H9 (cell line): Measurements from ENCODE around the gene STX8. TPM values are rescaled to one million over a fixed set of nuclear protein-coding genes. Genes with fewer than 3 reads are reported as not detected.

Experiments used
- DNase-seq: peaks from one replicate; pipeline ENCODE4 v3.0.0-alpha.2; 2017
- H2AFZ ChIP-seq: one replicate; pipeline ENCODE4 v1.6.1; 2013; ENCODE audit warnings: mild to moderate bottlenecking, low read length, control low read depth, moderate library complexity
- H2AK5ac ChIP-seq: 2 replicates; pipeline ENCODE4 v1.6.1; 2013; ENCODE audit warnings: low read length, control low read depth, mixed read lengths; ENCODE audit not compliant: insufficient read length
- H2BK120ac ChIP-seq: one replicate; pipeline ENCODE4 v1.6.1; 2013; ENCODE audit warnings: low read depth, mild to moderate bottlenecking, low read length, control low read depth, inconsistent platforms; ENCODE audit not compliant: poor library complexity, severe bottlenecking
- H2BK12ac ChIP-seq: 2 replicates; pipeline ENCODE4 v1.6.1; 2013; ENCODE audit warnings: low read length, control low read depth, mixed read lengths, low read depth; ENCODE audit not compliant: insufficient read length
- H2BK15ac ChIP-seq: 2 replicates; pipeline ENCODE4 v1.6.1; 2013; ENCODE audit warnings: low read depth, low read length, control low read depth
- H2BK20ac ChIP-seq: one replicate; pipeline ENCODE4 v1.6.1; 2013; ENCODE audit warnings: low read depth, mild to moderate bottlenecking, low read length, control low read depth, inconsistent platforms; ENCODE audit not compliant: poor library complexity, severe bottlenecking
- H2BK5ac ChIP-seq: 2 replicates; pipeline ENCODE4 v1.6.1; 2013; ENCODE audit warnings: low read length, control low read depth, mixed read lengths; ENCODE audit not compliant: insufficient read length
- H3K14ac ChIP-seq: 2 replicates; pipeline ENCODE4 v1.6.1; 2013; ENCODE audit warnings: low read length, control low read depth; ENCODE audit not compliant: insufficient read depth
- H3K18ac ChIP-seq: 2 replicates; pipeline ENCODE4 v1.6.1; 2013; ENCODE audit warnings: low read depth, mild to moderate bottlenecking, mixed read lengths, low read length, control low read depth; ENCODE audit not compliant: insufficient read length
- H3K23ac ChIP-seq: 2 replicates; pipeline ENCODE4 v1.6.1; 2013; ENCODE audit warnings: low read length, control low read depth, mixed read lengths, low read depth; ENCODE audit not compliant: insufficient read length
- H3K23me2 ChIP-seq: 2 replicates; pipeline ENCODE4 v1.6.1; 2013; ENCODE audit warnings: low read depth, mild to moderate bottlenecking, mixed read lengths, low read length, control low read depth; ENCODE audit not compliant: insufficient read length, poor library complexity, severe bottlenecking
- H3K27ac ChIP-seq: 2 replicates; pipeline ENCODE4 v1.5.1; 2013; ENCODE audit warnings: low read length, control low read depth, mixed read lengths, low read depth; ENCODE audit not compliant: insufficient read length
- H3K27me3 ChIP-seq: 2 replicates; pipeline ENCODE4 v1.6.1; 2013; ENCODE audit warnings: low read length, control low read depth, inconsistent platforms; ENCODE audit not compliant: insufficient read depth
- H3K4ac ChIP-seq: 2 replicates; pipeline ENCODE4 v1.6.1; 2013; ENCODE audit warnings: low read depth, mild to moderate bottlenecking, control low read depth, inconsistent platforms, low read length, moderate library complexity
- H3K4me1 ChIP-seq: 2 replicates; pipeline ENCODE4 v1.6.1; 2013; ENCODE audit warnings: low read length, control low read depth, inconsistent platforms; ENCODE audit not compliant: insufficient read depth
- H3K4me2 ChIP-seq: 2 replicates; pipeline ENCODE4 v1.6.1; 2013; ENCODE audit warnings: low read length, control low read depth, mixed read lengths; ENCODE audit not compliant: insufficient read length, insufficient read depth
- H3K56ac ChIP-seq: 2 replicates; pipeline ENCODE4 v1.6.1; 2013; ENCODE audit warnings: low read depth, mild to moderate bottlenecking, mixed read lengths, low read length, control low read depth; ENCODE audit not compliant: insufficient read length
- H3K79me1 ChIP-seq: 2 replicates; pipeline ENCODE4 v1.6.1; 2013; ENCODE audit warnings: low read depth, mild to moderate bottlenecking, moderate library complexity, low read length, control low read depth, inconsistent platforms; ENCODE audit not compliant: insufficient read depth, poor library complexity, severe bottlenecking
- H3K79me2 ChIP-seq: 2 replicates; pipeline ENCODE4 v1.6.1; 2013; ENCODE audit warnings: low read length, control low read depth, inconsistent platforms; ENCODE audit not compliant: insufficient read depth
- H3K9ac ChIP-seq: 2 replicates; pipeline ENCODE4 v1.6.1; 2013; ENCODE audit warnings: low read length, control low read depth, mixed read lengths; ENCODE audit not compliant: insufficient read length; ENCODE audit errors: extremely low read depth
- H3K9me3 ChIP-seq: one replicate; pipeline ENCODE4 v1.6.1; 2013; ENCODE audit warnings: low read depth, low read length, inconsistent platforms; ENCODE audit not compliant: control insufficient read depth
- H3T11ph ChIP-seq: one replicate; pipeline ENCODE4 v1.6.1; 2013; ENCODE audit warnings: mild to moderate bottlenecking, low read length, control low read depth, inconsistent platforms
- H4K20me1 ChIP-seq: one replicate; pipeline ENCODE4 v1.6.1; 2013; ENCODE audit not compliant: control insufficient read depth, insufficient read length, insufficient read depth
- H4K5ac ChIP-seq: 2 replicates; pipeline ENCODE4 v1.6.1; 2013; ENCODE audit warnings: low read depth, mild to moderate bottlenecking, mixed read lengths, low read length, control low read depth; ENCODE audit not compliant: insufficient read length
- H4K8ac ChIP-seq: replicated peaks from 2 replicates; pipeline ENCODE4 v1.6.1; 2013; ENCODE audit warnings: low read length, control low read depth, mixed read lengths, low read depth; ENCODE audit not compliant: insufficient read length
- H4K91ac ChIP-seq: 2 replicates; pipeline ENCODE4 v1.6.1; 2013; ENCODE audit warnings: low read depth, mild to moderate bottlenecking, moderate library complexity, mixed read lengths, low read length, control low read depth; ENCODE audit not compliant: insufficient read length
- H3K27ac Mint-ChIP-seq, 3 experiments: 2 replicates in 2 of 3; 3 replicates in 1 of 3; pipeline ENCODE4 v1.8.0; 2020 to 2021; ENCODE audit warnings: mixed read lengths in 3 of 3, mild to moderate bottlenecking in 1 of 3, moderate library complexity in 1 of 3
- H3K27me3 Mint-ChIP-seq: 2 replicates; pipeline ENCODE4 v1.8.0; 2021; ENCODE audit warnings: low read depth, mild to moderate bottlenecking, moderate library complexity, mixed read lengths
- H3K36me3 Mint-ChIP-seq, 3 experiments: 2 replicates in 2 of 3; 3 replicates in 1 of 3; pipeline ENCODE4 v1.8.0; 2020 to 2021; ENCODE audit warnings: low read depth in 3 of 3, mixed read lengths in 3 of 3; ENCODE audit not compliant: insufficient read depth in 1 of 3
- H3K4me1 Mint-ChIP-seq, 2 experiments: 2 replicates each; pipeline ENCODE4 v1.8.0; 2020; ENCODE audit warnings: mixed read lengths in 2 of 2
- H3K4me3 Mint-ChIP-seq, 2 experiments: 2 replicates in 1 of 2; 3 replicates in 1 of 2; pipeline ENCODE4 v1.8.0; 2020 to 2021; ENCODE audit warnings: mild to moderate bottlenecking in 2 of 2, mixed read lengths in 2 of 2, moderate library complexity in 1 of 2
- H3K9me3 Mint-ChIP-seq, 2 experiments: 2 replicates in 1 of 2; 3 replicates in 1 of 2; pipeline ENCODE4 v1.8.0; 2020; ENCODE audit warnings: mild to moderate bottlenecking in 2 of 2, mixed read lengths in 2 of 2, moderate library complexity in 1 of 2
- CTCF ChIP-seq: fragments of 200-600 bp; sonication (generic); conservative IDR thresholded peaks from 3 replicates; pipeline ENCODE4 v1.8.0; 2021; ENCODE audit warnings: antibody characterized with exemption, mild to moderate bottlenecking
- WGBS: extraction: QIAGEN DNeasy Blood & Tissue Kit; methylation state at CpG from one replicate; pipeline ENCODE4 v1.1.7; 2013; ENCODE audit warnings: missing lambda C conversion rate, low lambda C conversion rate, mixed read lengths; ENCODE audit not compliant: insufficient read length; ENCODE audit errors: extremely low coverage; 5-methylcytosine and 5-hydroxymethylcytosine counted together
- total RNA-seq: library from RNA; stranded (reverse); gene quantifications from 2 replicates; pipeline ENCODE4 v1.2.1, GENCODE V29; 2021

The STX8 gene
- total RNA-seq, 1 experiment from 2014 or later: 55.1 TPM

GRCh38 chr17:9536061-9536460 lies 39.6 kb downstream of the STX8 start:
- Histone ChIP-seq H2BK12ac (no peak overlapping the region), H3K23me2 (no peaks in the 10 kb centered on the region), H4K91ac (no peak overlapping the region), H3T11ph (no peak overlapping the region), H2AK5ac (no peak overlapping the region), H3K18ac (no peak overlapping the region), H3K79me1 (no peaks in the 10 kb centered on the region), H3K14ac (no peak overlapping the region), H3K9ac (no peak overlapping the region), H3K27me3 (no peaks in the 10 kb centered on the region), H4K8ac (no peak overlapping the region), H3K4me1 (no peaks in the 10 kb centered on the region; the same call in 1 of the 2 replicates), H4K20me1 (no peaks in the 10 kb centered on the region), H2BK15ac (no peak overlapping the region), H3K9me3 (no peaks in the 10 kb centered on the region), H2AFZ (no peak overlapping the region), H2BK5ac (no peak overlapping the region), H2BK120ac (no peak overlapping the region), H3K4ac (no peak overlapping the region), H3K79me2 (no peaks in the 10 kb centered on the region), H4K5ac (no peak overlapping the region), H3K23ac (no peak overlapping the region), H2BK20ac (no peak overlapping the region), H3K56ac (no peak overlapping the region), H3K4me2 (no peak overlapping the region), H3K27ac (no peak overlapping the region)
- WGBS: no CpG with 5 or more reads among the region's 8 CpGs
- TF ChIP-seq CTCF: no peak
- Mint-ChIP-seq H3K4me3 (no peak overlapping the region), H3K36me3 (peaks cover 0 to 9% (median 6%) of the 10 kb centered on the region in 3 experiments; a peak in 3 of 7 replicates), H3K27ac (no peak overlapping the region; a peak in 1 of 7 replicates), H3K4me1 (peaks cover 22 to 26% of the 10 kb centered on the region in 2 experiments), H3K9me3 (no peaks in the 10 kb centered on the region), H3K27me3 (peaks cover 2% of the 10 kb centered on the region; the same call in 1 of the 2 replicates)
- no peak for DNase-seq
